Neuronal stem cell (in vitro differentiated cells): ENCODE measurements around the gene KRT79.
A peak's percentile ranks its signal among the peaks of the same experiment; 100 is the strongest.

ENCODE experiments used
- DNase-seq: peaks from one replicate; pipeline ENCODE4 v3.0.0-alpha.2; 2013; ENCODE audit warnings: low spot score
- H2AFZ ChIP-seq: one replicate; pipeline ENCODE4 v1.6.1; 2013; ENCODE audit warnings: mild to moderate bottlenecking, low read length, inconsistent platforms
- H2AK5ac ChIP-seq: 2 replicates; pipeline ENCODE4 v1.6.1; 2013; ENCODE audit warnings: low read depth, mild to moderate bottlenecking, inconsistent platforms, low read length, moderate library complexity, mixed read lengths
- H2BK120ac ChIP-seq: 2 replicates; pipeline ENCODE4 v1.6.1; 2013; ENCODE audit warnings: low read depth, mild to moderate bottlenecking, inconsistent platforms, low read length, moderate library complexity, mixed read lengths
- H2BK12ac ChIP-seq: one replicate; pipeline ENCODE4 v1.6.1; 2013; ENCODE audit warnings: low read length, inconsistent platforms
- H2BK15ac ChIP-seq: 2 replicates; pipeline ENCODE4 v1.6.1; 2013; ENCODE audit warnings: mild to moderate bottlenecking, low read length, inconsistent platforms, mixed read lengths
- H2BK5ac ChIP-seq: one replicate; pipeline ENCODE4 v1.6.1; 2013; ENCODE audit warnings: inconsistent platforms, mild to moderate bottlenecking, low read length, moderate library complexity
- H3K14ac ChIP-seq: one replicate; pipeline ENCODE4 v1.6.1; 2013; ENCODE audit warnings: low read length, inconsistent platforms
- H3K18ac ChIP-seq: 2 replicates; pipeline ENCODE4 v1.6.1; 2013; ENCODE audit warnings: low read length, inconsistent platforms
- H3K23ac ChIP-seq: 2 replicates; pipeline ENCODE4 v1.6.1; 2013; ENCODE audit warnings: low read depth, mild to moderate bottlenecking, mixed read lengths, low read length, inconsistent platforms; ENCODE audit not compliant: poor library complexity
- H3K27ac ChIP-seq: replicated peaks from 3 replicates; pipeline ENCODE4 v1.5.1; 2013; ENCODE audit warnings: low read length, inconsistent platforms
- H3K27me3 ChIP-seq, 3 experiments: 2 replicates each; pipeline ENCODE4 v1.6.1; 2013; ENCODE audit warnings: low read length in 3 of 3, mild to moderate bottlenecking in 2 of 3, inconsistent platforms in 1 of 3, low read depth in 1 of 3, mixed read lengths in 1 of 3, moderate library complexity in 1 of 3; ENCODE audit not compliant: control insufficient read depth in 3 of 3, insufficient read depth in 3 of 3
- H3K36me3 ChIP-seq, 2 donors: replicated peaks in 1 of 2; 2 replicates each; pipeline ENCODE4 v1.6.1; 2013; ENCODE audit warnings: low read length in 2 of 2; ENCODE audit not compliant: control insufficient read depth in 2 of 2, insufficient read depth in 2 of 2
- H3K4ac ChIP-seq: 2 replicates; pipeline ENCODE4 v1.6.1; 2013; ENCODE audit warnings: inconsistent platforms, mild to moderate bottlenecking, low read length, moderate library complexity
- H3K4me1 ChIP-seq, 2 donors: 1 replicate in 1 of 2; 2 replicates in 1 of 2; pipeline ENCODE4 v1.6.1; 2013; ENCODE audit warnings: low read length in 2 of 2, low read depth in 1 of 2; ENCODE audit not compliant: control insufficient read depth in 2 of 2, insufficient read depth in 1 of 2
- H3K4me2 ChIP-seq: one replicate; pipeline ENCODE4 v1.6.1; 2013; ENCODE audit warnings: mild to moderate bottlenecking, low read length, inconsistent platforms; ENCODE audit not compliant: insufficient read depth, poor library complexity, severe bottlenecking
- H3K4me3 ChIP-seq, 2 donors: 2 replicates each; pipeline ENCODE4 v1.5.1; 2013; ENCODE audit warnings: low read length in 2 of 2, mild to moderate bottlenecking in 2 of 2, inconsistent platforms in 1 of 2, moderate library complexity in 1 of 2
- H3K79me1 ChIP-seq: one replicate; pipeline ENCODE4 v1.6.1; 2013; ENCODE audit warnings: low read depth, mild to moderate bottlenecking, inconsistent platforms, low read length, moderate library complexity
- H3K9ac ChIP-seq: one replicate; pipeline ENCODE4 v1.6.1; 2013; ENCODE audit warnings: mild to moderate bottlenecking, low read depth, low read length, inconsistent platforms; ENCODE audit not compliant: poor library complexity
- H3K9me3 ChIP-seq, 2 donors: replicated peaks in 1 of 2; 2 replicates each; pipeline versions ENCODE3 to v1.6.1; 2013; ENCODE audit warnings: low read length in 2 of 2, mild to moderate bottlenecking in 2 of 2, inconsistent platforms in 1 of 2, low read depth in 1 of 2, mixed read lengths in 1 of 2, moderate library complexity in 1 of 2; ENCODE audit not compliant: control insufficient read depth in 2 of 2, insufficient read depth in 1 of 2
- H4K8ac ChIP-seq: one replicate; pipeline ENCODE4 v1.6.1; 2013; ENCODE audit warnings: low read depth, mild to moderate bottlenecking, inconsistent platforms, low read length, moderate library complexity
- H4K91ac ChIP-seq: one replicate; pipeline ENCODE4 v1.6.1; 2013; ENCODE audit warnings: low read length, low read depth, mild to moderate bottlenecking, inconsistent platforms; ENCODE audit not compliant: poor library complexity
- WGBS, 2 donors: extraction: QIAGEN DNeasy Blood & Tissue Kit; methylation state at CpG; one replicate each; pipeline ENCODE4 v1.1.7; 2013; ENCODE audit warnings: missing lambda C conversion rate in 2 of 2, mixed read lengths in 1 of 2; ENCODE audit not compliant: insufficient read length in 2 of 2, insufficient replicate concordance in 1 of 2; ENCODE audit errors: extremely low coverage in 2 of 2; 5-methylcytosine and 5-hydroxymethylcytosine counted together

Gene KRT79

DNA sequence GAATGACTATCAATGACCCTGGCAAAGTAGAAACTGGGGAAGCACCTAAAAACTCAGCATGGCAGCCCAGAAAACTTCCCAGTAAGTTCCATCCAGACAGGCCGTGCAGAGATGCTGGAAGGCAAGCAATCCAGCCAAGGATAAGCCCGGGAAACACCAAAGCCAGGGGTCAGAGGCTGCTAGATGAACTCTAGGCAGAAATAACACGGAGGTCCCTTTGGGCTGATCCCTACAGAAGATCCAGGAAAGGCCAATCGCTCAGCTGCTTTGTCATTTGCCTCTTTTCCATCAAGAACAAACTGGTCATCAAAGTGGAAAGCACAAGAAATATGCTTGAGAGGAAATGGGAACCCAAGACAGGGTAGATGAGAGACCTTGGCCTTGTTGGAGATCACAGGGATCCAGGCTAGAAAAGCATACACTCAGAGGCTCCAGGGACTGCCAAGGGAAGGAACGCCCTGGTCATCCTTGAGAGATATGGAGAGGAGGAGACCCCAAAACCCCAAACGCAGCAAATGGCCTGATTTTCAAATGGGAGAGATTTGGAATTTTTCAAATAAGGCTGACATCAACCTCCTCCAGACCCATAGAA, 6.5 kb downstream of the KRT79 start:
- Histone ChIP-seq H2BK12ac (no peak overlapping the region), H3K14ac (peak overlapping the region; percentile 39), H3K9me3 (no peaks in the 10 kb centered on the region), H2AK5ac (no peak overlapping the region), H4K91ac (no peak overlapping the region), H3K27me3 (no peaks in the 10 kb centered on the region), H2BK15ac (no peak overlapping the region), H3K23ac (no peak overlapping the region), H3K18ac (no peak overlapping the region), H3K27ac (no peak overlapping the region), H3K4me2 (no peak overlapping the region), H3K9ac (no peak overlapping the region), H3K36me3 (no peaks in the 10 kb centered on the region), H3K4me3 (no peak overlapping the region), H3K4ac (no peak overlapping the region), H4K8ac (no peak overlapping the region), H2AFZ (no peak overlapping the region), H3K79me1 (no peaks in the 10 kb centered on the region), H3K4me1 (peaks cover 0 to 11% of the 10 kb centered on the region in 2 donors), H2BK5ac (no peak overlapping the region), H2BK120ac (no peak overlapping the region)
- no CpG with 5 or more reads among the region's 6 CpGs for WGBS, 2 donors
- no peak for DNase-seq

DNA sequence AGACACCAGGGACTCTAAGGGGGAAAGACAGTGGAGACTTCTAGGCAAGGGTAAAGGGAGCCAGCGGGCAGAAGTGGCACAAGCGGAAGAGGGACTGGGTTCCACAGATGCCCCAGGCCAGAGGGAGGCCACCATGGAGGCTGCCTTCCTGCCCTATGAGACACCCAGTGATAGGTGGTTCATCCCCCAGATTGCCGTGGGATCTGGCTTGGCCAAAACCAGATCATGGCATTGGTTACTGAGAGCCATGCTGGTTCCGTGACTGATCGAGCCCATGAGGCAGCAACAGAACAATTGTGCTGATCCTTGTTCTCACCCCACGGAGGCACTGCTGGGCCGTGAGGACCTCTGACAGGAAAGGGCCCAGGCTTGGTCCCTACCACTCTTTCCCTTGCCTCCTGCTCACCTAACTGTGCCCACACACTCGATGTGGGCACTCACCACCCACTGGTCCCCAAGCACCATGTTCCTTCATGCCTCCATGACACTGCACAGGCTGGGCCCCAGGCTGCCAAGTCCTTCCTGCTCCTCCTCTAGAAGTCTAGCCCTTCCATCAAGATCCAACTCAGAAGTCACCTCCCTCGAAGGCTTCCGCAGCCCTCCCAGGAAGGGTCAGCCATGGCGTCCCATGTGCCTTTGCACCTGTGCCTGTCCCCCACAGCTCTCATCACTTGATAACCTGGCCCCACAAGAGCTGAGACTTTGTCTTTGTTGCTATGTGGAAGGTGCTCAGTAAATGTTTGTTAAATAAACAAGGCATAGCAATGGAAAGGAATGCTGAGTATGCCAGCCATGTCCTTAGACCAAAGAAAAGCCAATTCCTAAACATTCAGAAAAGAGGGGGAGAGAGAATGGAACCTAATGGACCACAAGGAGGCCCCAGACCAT, 7.3 kb downstream of the KRT79 start:
- peak overlapping the region; percentile 77 for H3K14ac ChIP-seq
- WGBS, 2 donors: no CpG with 5 or more reads among the region's 11 CpGs
- H3K4me2 ChIP-seq: no peak overlapping the region
- peak overlapping the region; percentile 52 for H2BK120ac ChIP-seq
- H2AK5ac ChIP-seq: peak overlapping the region; percentile 59
- H4K91ac ChIP-seq: no peak overlapping the region
- H3K9ac ChIP-seq: no peak overlapping the region
- no peak overlapping the region for H2BK12ac ChIP-seq
- peak overlapping the region; percentile 16 for H3K23ac ChIP-seq
- H2BK15ac ChIP-seq: peak overlapping the region; percentile 82
- no peak for DNase-seq
- no peaks in the 10 kb centered on the region for H3K79me1 ChIP-seq
- H3K36me3 ChIP-seq: no peaks in the 10 kb centered on the region
- H3K27ac ChIP-seq: no peak overlapping the region
- H3K4ac ChIP-seq: peak overlapping the region; percentile 56
- peaks cover 0 to 12% of the 10 kb centered on the region in 2 donors for H3K4me1 ChIP-seq
- no peaks in the 10 kb centered on the region for H3K9me3 ChIP-seq
- H3K18ac ChIP-seq: peak overlapping the region; percentile 82
- no peak overlapping the region for H2BK5ac ChIP-seq
- H2AFZ ChIP-seq: no peak overlapping the region
- H3K27me3 ChIP-seq: no peaks in the 10 kb centered on the region
- no peak overlapping the region for H4K8ac ChIP-seq
- H3K4me3 ChIP-seq: peak overlapping the region in 1 of 2 donors; percentile 36

DNA sequence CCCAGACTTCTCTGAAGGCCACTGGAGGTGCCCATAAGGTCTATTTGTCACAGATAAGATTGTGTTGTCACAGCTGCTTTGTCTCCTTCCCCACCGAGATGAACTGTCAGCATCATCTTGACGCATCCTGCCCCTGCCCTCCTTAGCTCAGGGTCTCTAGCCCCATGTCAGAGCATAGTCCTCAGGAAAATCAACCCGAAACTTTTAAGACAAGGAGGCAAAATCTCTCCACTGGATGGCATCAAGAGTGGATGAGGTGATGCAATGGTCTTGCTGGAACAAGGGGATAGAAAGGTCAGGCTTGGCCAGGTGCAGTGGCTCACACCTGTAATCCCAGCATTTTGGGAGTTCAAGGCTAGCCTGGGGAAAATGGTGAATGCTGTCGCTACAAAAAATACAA, 8.2 kb downstream of the KRT79 start:
- Histone ChIP-seq H3K4me3 (no peak overlapping the region), H3K4me1 (peaks cover 0 to 18% of the 10 kb centered on the region in 2 donors), H3K27ac (no peak overlapping the region), H3K18ac (no peak overlapping the region), H4K8ac (no peak overlapping the region), H2BK5ac (no peak overlapping the region), H2BK120ac (no peak overlapping the region), H3K9ac (no peak overlapping the region), H2BK15ac (no peak overlapping the region), H4K91ac (no peak overlapping the region), H3K23ac (no peak overlapping the region), H3K4me2 (no peak overlapping the region), H2AK5ac (no peak overlapping the region), H3K27me3 (no peaks in the 10 kb centered on the region), H3K14ac (no peak overlapping the region), H3K9me3 (no peaks in the 10 kb centered on the region), H2AFZ (no peak overlapping the region), H3K4ac (no peak overlapping the region), H2BK12ac (no peak overlapping the region), H3K36me3 (no peaks in the 10 kb centered on the region), H3K79me1 (no peaks in the 10 kb centered on the region)
- DNase-seq: no peak
- no CpG with 5 or more reads among the region's 4 CpGs for WGBS, 2 donors

DNA sequence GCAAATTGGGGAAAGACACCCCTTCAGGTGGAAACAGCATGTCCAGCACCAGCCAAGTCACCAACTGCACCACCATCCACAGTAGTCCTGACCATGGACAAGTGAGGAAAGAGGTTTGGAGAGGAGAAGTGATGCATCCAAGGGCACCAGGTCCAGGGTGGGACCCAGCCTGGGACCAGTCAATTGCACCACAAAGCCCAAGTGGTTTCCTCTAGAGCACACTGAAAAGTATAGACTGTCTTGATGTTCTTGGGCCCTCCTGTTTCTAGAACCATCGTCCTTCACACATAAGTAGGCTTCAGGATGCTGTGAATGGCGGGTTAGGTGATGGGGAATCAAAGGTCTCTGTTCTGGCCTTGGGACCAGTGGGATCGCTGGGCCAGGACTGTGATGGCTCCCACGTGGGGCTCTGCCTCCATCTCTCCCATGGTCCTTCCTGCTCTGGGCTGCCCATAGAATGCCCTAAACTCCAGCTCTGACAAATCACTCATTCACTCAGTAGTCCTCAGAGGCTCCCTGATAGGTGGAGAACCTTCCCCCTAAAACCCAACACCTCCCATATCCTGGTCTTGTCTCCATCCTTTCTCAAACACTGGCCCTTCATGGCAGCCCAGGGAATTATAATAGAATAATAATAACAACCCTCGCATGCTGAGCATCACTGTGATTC, 9.2 kb downstream of the KRT79 start:
- no peak overlapping the region for H3K4me2 ChIP-seq
- H3K9ac ChIP-seq: no peak overlapping the region
- H2AFZ ChIP-seq: no peak overlapping the region
- no peaks in the 10 kb centered on the region for H3K9me3 ChIP-seq
- H2BK5ac ChIP-seq: no peak overlapping the region
- H2BK15ac ChIP-seq: no peak overlapping the region
- H2BK12ac ChIP-seq: peak overlapping the region; percentile 53
- no peak overlapping the region for H4K8ac ChIP-seq
- no peak for DNase-seq
- no peak overlapping the region for H2AK5ac ChIP-seq
- H3K79me1 ChIP-seq: no peaks in the 10 kb centered on the region
- H3K14ac ChIP-seq: peak overlapping the region; percentile 15
- no CpG with 5 or more reads among the region's 5 CpGs for WGBS, 2 donors
- no peaks in the 10 kb centered on the region for H3K36me3 ChIP-seq
- no peak overlapping the region for H3K27ac ChIP-seq
- no peak overlapping the region for H3K23ac ChIP-seq
- H2BK120ac ChIP-seq: no peak overlapping the region
- no peak overlapping the region for H4K91ac ChIP-seq
- H3K27me3 ChIP-seq: peaks cover 0 to 8% (median 0%) of the 10 kb centered on the region in 3 experiments
- H3K4me1 ChIP-seq: peaks cover 0 to 26% of the 10 kb centered on the region in 2 donors
- no peak overlapping the region for H3K4ac ChIP-seq
- H3K4me3 ChIP-seq: no peak overlapping the region
- H3K18ac ChIP-seq: peak overlapping the region; percentile 21
